HL-60 (cell line): ENCODE measurements around the gene HSPB1.

ENCODE experiments used
- DNase-seq, 2 experiments: peaks; one replicate each; pipeline ENCODE4 v3.0.0-alpha.2; 2010 to 2020; ENCODE audit warnings: low read depth in 1 of 2, low spot score in 1 of 2
- H3K27ac ChIP-seq: fragments of 250-450 bp; sonication (Bioruptor Pico); replicated peaks from 2 replicates; pipeline ENCODE4 v1.5.1; 2020; ENCODE audit warnings: mild to moderate bottlenecking, moderate library complexity
- H3K27me3 ChIP-seq: fragments of 250-450 bp; sonication (Bioruptor Pico); 2 replicates; pipeline ENCODE4 v1.5.1; 2021; ENCODE audit warnings: mild to moderate bottlenecking, moderate library complexity; ENCODE audit not compliant: insufficient read depth, poor library complexity, severe bottlenecking
- H3K4me3 ChIP-seq: replicated peaks from 2 replicates; pipeline ENCODE4 v1.5.1; 2011; ENCODE audit warnings: mild to moderate bottlenecking, control low read depth, low read length; ENCODE audit not compliant: insufficient read depth
- GABPA ChIP-seq: IDR thresholded peaks from 2 replicates; pipeline ENCODE4 v1.6.1; 2012; ENCODE audit warnings: low read depth
- POLR2AphosphoS5 ChIP-seq: IDR thresholded peaks from 2 replicates; pipeline ENCODE4 v1.6.1; 2012; ENCODE audit warnings: low read depth
- SPI1 ChIP-seq: IDR thresholded peaks from 2 replicates; pipeline ENCODE4 v1.6.1; 2012; ENCODE audit warnings: low read depth, mild to moderate bottlenecking, borderline replicate concordance
- TF ChIP-seq, protein P1 (sequence below): IDR thresholded peaks from one replicate; pipeline ENCODE4 v1.5.1; 2011; ENCODE audit warnings: low read length, control low read depth, inconsistent platforms; ENCODE audit not compliant: insufficient read depth
- TF ChIP-seq, protein P2 (sequence below): IDR thresholded peaks from 2 replicates; pipeline ENCODE4 v1.6.1; 2012; ENCODE audit warnings: low read depth; ENCODE audit not compliant: insufficient replicate concordance

Gene HSPB1

DNA sequence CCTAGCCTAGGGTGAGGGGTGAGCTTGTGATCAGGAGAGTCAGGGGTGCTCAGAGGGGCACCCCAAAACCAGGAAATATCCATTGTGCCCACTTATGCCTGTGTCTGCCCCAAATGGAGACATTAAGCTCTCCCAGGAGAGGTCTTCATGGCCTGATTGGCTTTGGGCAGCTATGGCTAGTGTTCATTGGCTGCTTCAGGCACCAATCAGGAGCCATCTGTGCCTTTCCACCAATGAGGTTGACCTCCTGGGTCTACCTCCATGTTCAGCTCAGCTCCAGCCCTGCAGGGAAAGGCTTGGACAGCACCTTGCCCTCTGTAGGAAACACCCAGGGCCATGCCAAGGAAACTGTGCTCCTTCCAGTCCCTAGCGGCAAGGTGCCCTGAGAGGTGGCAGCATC is 23.9 kb upstream of the HSPB1 start:
- TF ChIP-seq POLR2AphosphoS5 (no peak), GABPA (no peak), SPI1 (no peak)
- TF ChIP-seq, protein P1, sequence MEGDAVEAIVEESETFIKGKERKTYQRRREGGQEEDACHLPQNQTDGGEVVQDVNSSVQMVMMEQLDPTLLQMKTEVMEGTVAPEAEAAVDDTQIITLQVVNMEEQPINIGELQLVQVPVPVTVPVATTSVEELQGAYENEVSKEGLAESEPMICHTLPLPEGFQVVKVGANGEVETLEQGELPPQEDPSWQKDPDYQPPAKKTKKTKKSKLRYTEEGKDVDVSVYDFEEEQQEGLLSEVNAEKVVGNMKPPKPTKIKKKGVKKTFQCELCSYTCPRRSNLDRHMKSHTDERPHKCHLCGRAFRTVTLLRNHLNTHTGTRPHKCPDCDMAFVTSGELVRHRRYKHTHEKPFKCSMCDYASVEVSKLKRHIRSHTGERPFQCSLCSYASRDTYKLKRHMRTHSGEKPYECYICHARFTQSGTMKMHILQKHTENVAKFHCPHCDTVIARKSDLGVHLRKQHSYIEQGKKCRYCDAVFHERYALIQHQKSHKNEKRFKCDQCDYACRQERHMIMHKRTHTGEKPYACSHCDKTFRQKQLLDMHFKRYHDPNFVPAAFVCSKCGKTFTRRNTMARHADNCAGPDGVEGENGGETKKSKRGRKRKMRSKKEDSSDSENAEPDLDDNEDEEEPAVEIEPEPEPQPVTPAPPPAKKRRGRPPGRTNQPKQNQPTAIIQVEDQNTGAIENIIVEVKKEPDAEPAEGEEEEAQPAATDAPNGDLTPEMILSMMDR = no peak
- TF ChIP-seq, protein P2, sequence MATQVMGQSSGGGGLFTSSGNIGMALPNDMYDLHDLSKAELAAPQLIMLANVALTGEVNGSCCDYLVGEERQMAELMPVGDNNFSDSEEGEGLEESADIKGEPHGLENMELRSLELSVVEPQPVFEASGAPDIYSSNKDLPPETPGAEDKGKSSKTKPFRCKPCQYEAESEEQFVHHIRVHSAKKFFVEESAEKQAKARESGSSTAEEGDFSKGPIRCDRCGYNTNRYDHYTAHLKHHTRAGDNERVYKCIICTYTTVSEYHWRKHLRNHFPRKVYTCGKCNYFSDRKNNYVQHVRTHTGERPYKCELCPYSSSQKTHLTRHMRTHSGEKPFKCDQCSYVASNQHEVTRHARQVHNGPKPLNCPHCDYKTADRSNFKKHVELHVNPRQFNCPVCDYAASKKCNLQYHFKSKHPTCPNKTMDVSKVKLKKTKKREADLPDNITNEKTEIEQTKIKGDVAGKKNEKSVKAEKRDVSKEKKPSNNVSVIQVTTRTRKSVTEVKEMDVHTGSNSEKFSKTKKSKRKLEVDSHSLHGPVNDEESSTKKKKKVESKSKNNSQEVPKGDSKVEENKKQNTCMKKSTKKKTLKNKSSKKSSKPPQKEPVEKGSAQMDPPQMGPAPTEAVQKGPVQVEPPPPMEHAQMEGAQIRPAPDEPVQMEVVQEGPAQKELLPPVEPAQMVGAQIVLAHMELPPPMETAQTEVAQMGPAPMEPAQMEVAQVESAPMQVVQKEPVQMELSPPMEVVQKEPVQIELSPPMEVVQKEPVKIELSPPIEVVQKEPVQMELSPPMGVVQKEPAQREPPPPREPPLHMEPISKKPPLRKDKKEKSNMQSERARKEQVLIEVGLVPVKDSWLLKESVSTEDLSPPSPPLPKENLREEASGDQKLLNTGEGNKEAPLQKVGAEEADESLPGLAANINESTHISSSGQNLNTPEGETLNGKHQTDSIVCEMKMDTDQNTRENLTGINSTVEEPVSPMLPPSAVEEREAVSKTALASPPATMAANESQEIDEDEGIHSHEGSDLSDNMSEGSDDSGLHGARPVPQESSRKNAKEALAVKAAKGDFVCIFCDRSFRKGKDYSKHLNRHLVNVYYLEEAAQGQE = no peak
- no peak for DNase-seq
- Histone ChIP-seq H3K27me3 (peaks cover 18% of the 10 kb centered on the region), H3K4me3 (no peak overlapping the region), H3K27ac (no peak overlapping the region)

DNA sequence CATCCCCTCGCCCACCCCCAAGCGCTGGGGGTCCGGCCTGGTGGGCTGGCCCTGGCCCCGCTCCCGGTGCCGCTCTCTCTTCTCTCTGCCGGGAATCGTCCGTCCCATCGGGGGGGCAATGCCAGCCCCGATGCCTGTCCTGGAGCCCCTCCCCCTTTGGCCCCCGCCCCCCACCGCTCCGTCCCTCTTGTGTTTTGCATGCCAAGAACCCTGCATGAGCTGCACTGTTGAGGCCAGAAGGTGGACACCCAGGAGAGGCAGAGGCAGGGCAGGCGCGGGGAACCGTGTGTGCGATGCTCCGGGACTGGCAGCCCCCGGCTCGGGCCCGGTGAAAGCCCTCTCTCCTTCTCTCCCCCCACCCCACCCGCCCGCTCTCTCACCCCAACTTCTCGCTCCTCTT is 22.1 kb upstream of the HSPB1 start:
- TF ChIP-seq POLR2AphosphoS5 (no peak), SPI1 (no peak)
- TF ChIP-seq, protein P2 = no peak
- Histone ChIP-seq H3K4me3 (no peak overlapping the region), H3K27ac (no peak overlapping the region), H3K27me3 (peaks cover 25% of the 10 kb centered on the region)
- DNase-seq = no peak

DNA sequence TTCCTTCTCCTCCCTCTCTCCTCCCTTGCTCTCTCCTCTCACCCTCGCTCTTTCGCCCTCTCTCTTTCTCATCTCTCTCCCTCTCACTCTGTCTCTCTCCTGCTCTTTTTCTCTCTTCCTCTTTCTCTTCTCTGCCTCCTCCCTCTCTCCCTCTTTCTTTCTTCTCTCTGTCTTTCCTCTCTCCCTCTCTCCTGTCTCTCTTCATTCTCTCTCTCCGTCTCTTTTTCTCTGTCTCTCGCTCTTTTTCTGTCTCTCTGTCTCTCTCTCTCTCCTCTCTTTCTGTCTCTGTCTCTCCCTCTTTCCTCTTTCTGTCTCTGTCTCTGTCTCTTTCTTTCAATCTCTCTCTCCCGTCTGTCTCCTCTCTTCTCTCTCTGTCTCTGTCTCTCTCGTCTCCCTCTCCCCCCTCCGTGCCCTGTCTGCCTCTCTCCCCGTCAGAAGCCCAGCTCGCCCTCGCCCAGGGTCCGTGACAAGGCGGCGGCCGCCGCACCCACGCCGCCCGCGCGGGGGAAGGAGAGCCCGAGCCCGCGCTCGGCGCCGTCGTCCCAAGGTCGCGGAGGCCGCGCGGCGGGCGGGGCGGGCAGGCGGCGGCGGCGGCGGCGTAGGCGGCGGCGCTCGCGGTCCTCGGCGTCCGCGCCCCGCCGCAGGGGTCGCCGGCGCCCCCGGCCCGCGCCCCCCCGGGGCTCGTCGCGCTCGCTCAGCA is 21.3 kb upstream of the HSPB1 start:
- no peak overlapping the region for H3K4me3 ChIP-seq
- no peak for DNase-seq
- peaks cover 25% of the 10 kb centered on the region for H3K27me3 ChIP-seq
- TF ChIP-seq, protein P2 = no peak
- TF ChIP-seq, protein P1 = no peak
- no peak for TF ChIP-seq POLR2AphosphoS5
- TF ChIP-seq SPI1 = no peak
- H3K27ac ChIP-seq = no peak overlapping the region
